ENCODE results near the gene SMIM1. TPM values are rescaled to one million over a fixed set of nuclear protein-coding genes. Genes with fewer than 3 reads are reported as not detected.
A peak's percentile ranks its signal among the peaks of the same experiment; 100 is the strongest.
"Not testable (repeated sequence)": the region's sequence is repeated elsewhere in the genome, so short reads cannot be mapped to it uniquely, and the experiment has no call there.

The SMIM1 gene
- polyA plus RNA-seq, 3 donors: 1.1 to 2.7 (median 1.4) TPM

GRCh38 chr1:3724416-3725030 lies 48.0 kb upstream of the SMIM1 start:
- not testable (repeated sequence) for H3K4me3 ChIP-seq (replicated peaks in 1 of 3; ENCODE audit: low read depth in 2 of 3, low read length in 3 of 3); H3K27ac ChIP-seq (ENCODE audit: low read depth in 1 of 2, low read length in 2 of 2); H3K4me1 Mint-ChIP-seq; H3K27ac Mint-ChIP-seq; H2AFZ ChIP-seq (ENCODE audit: insufficient read depth, low read depth, low read length, poor library complexity, severe bottlenecking); H3K4me1 ChIP-seq (ENCODE audit: control insufficient read depth in 1 of 2, insufficient read depth in 2 of 2, low read length in 2 of 2); H3K79me2 ChIP-seq (ENCODE audit: insufficient read depth, low read length); H3K9ac ChIP-seq (ENCODE audit: insufficient read depth, low read length, poor library complexity, severe bottlenecking); H3K4me2 ChIP-seq (replicated peaks; ENCODE audit: extremely low read depth, low read length, poor library complexity, severe bottlenecking); H3K36me3 ChIP-seq (replicated peaks in 1 of 2; ENCODE audit: control insufficient read depth in 1 of 2, insufficient read depth in 2 of 2, low read length in 2 of 2); H3K27me3 ChIP-seq (ENCODE audit: control insufficient read depth in 2 of 2, insufficient read depth in 2 of 2, low read length in 2 of 2); H3K27me3 Mint-ChIP-seq (ENCODE audit: low read depth in 3 of 3); H3K9me3 Mint-ChIP-seq; H3K36me3 Mint-ChIP-seq; H3K4me3 Mint-ChIP-seq; H3K9me3 ChIP-seq (replicated peaks in 1 of 2; ENCODE audit: control insufficient read depth in 1 of 2, insufficient read depth in 1 of 2, low read length in 2 of 2); H4K20me1 ChIP-seq (ENCODE audit: insufficient read depth, low read length)
- peak; percentile 43 to 60 (median 59) for DNase-seq
- WGBS (ENCODE audit: insufficient coverage): 46% methylated on average over 18 of the region's 18 CpGs
- intact Hi-C loops (cut with micrococcal nuclease): loop anchor here in 1 of 2 donors (10.0 kb wide), 2 partner anchors 160 to 230 kb away; no protein-coding TSS in a partner anchor
- peak; percentile 89 for TF ChIP-seq CTCF (IDR thresholded peaks at IDR 0.05)

GRCh38 chr1:3725366-3725765 lies 47.2 kb upstream of the SMIM1 start:
- WGBS (ENCODE audit: insufficient coverage): 100% methylated on average over 2 of the region's 2 CpGs
- intact Hi-C loops (cut with micrococcal nuclease): loop anchor here in 1 of 2 donors (10.0 kb wide), 2 partner anchors 161 to 231 kb away; no protein-coding TSS in a partner anchor
- no peak for DNase-seq
- H3K36me3 Mint-ChIP-seq: no peaks in the 10 kb centered on the region
- H3K4me1 ChIP-seq (ENCODE audit: control insufficient read depth in 1 of 2, insufficient read depth in 2 of 2, low read length in 2 of 2): peaks cover under 1 to 1% of the 10 kb centered on the region in 2 donors
- H3K79me2 ChIP-seq (ENCODE audit: insufficient read depth, low read length): no peaks in the 10 kb centered on the region
- H3K4me3 ChIP-seq (replicated peaks in 1 of 3; ENCODE audit: low read depth in 2 of 3, low read length in 3 of 3): no peak overlapping the region
- H3K27ac Mint-ChIP-seq: no peak overlapping the region
- no peak overlapping the region for H3K4me3 Mint-ChIP-seq
- no peak overlapping the region for H3K4me2 ChIP-seq (replicated peaks; ENCODE audit: extremely low read depth, low read length, poor library complexity, severe bottlenecking)
- H3K4me1 Mint-ChIP-seq: no peaks in the 10 kb centered on the region
- peaks cover 4 to 7% (median 5%) of the 10 kb centered on the region in 3 donors for H3K27me3 Mint-ChIP-seq (ENCODE audit: low read depth in 3 of 3)
- H3K9me3 ChIP-seq (replicated peaks in 1 of 2; ENCODE audit: control insufficient read depth in 1 of 2, insufficient read depth in 1 of 2, low read length in 2 of 2): no peaks in the 10 kb centered on the region
- TF ChIP-seq CTCF (IDR thresholded peaks at IDR 0.05): no peak
- H3K9me3 Mint-ChIP-seq: no peaks in the 10 kb centered on the region
- H4K20me1 ChIP-seq (ENCODE audit: insufficient read depth, low read length): no peaks in the 10 kb centered on the region
- no peak overlapping the region for H3K27ac ChIP-seq (ENCODE audit: low read depth in 1 of 2, low read length in 2 of 2)
- H3K36me3 ChIP-seq (replicated peaks in 1 of 2; ENCODE audit: control insufficient read depth in 1 of 2, insufficient read depth in 2 of 2, low read length in 2 of 2): no peaks in the 10 kb centered on the region
- no peak overlapping the region for H3K9ac ChIP-seq (ENCODE audit: insufficient read depth, low read length, poor library complexity, severe bottlenecking)
- H3K27me3 ChIP-seq (ENCODE audit: control insufficient read depth in 2 of 2, insufficient read depth in 2 of 2, low read length in 2 of 2): no peaks in the 10 kb centered on the region
- H2AFZ ChIP-seq (ENCODE audit: insufficient read depth, low read depth, low read length, poor library complexity, severe bottlenecking): no peak overlapping the region
